Glutamatergic neuron (in vitro differentiated cells): ENCODE measurements around the gene GATA2. TPM values are rescaled to one million over a fixed set of nuclear protein-coding genes. Genes with fewer than 3 reads are reported as not detected.
A peak's percentile ranks its signal among the peaks of the same experiment; 100 is the strongest.

Experiments
- DNase-seq: peaks from one replicate; pipeline ENCODE4 v3.0.0; 2022
- H3K27ac Mint-ChIP-seq: one replicate; pipeline ENCODE4 v1.8.0; 2020; ENCODE audit warnings: mild to moderate bottlenecking, mixed read lengths, inconsistent platforms; ENCODE audit not compliant: unreplicated experiment
- H3K27me3 Mint-ChIP-seq: one replicate; pipeline ENCODE4 v1.8.0; 2020; ENCODE audit warnings: mild to moderate bottlenecking, moderate library complexity, mixed read lengths, inconsistent platforms; ENCODE audit not compliant: unreplicated experiment
- H3K36me3 Mint-ChIP-seq: one replicate; pipeline ENCODE4 v1.8.0; 2020; ENCODE audit warnings: mild to moderate bottlenecking, mixed read lengths, inconsistent platforms; ENCODE audit not compliant: unreplicated experiment
- H3K4me1 Mint-ChIP-seq: one replicate; pipeline ENCODE4 v1.8.0; 2020; ENCODE audit warnings: mild to moderate bottlenecking, low read depth, mixed read lengths, inconsistent platforms; ENCODE audit not compliant: unreplicated experiment
- H3K4me3 Mint-ChIP-seq: one replicate; pipeline ENCODE4 v1.8.0; 2020; ENCODE audit warnings: mild to moderate bottlenecking, mixed read lengths, inconsistent platforms; ENCODE audit not compliant: unreplicated experiment
- H3K9me3 Mint-ChIP-seq: one replicate; pipeline ENCODE4 v1.8.0; 2020; ENCODE audit warnings: mild to moderate bottlenecking, moderate library complexity, mixed read lengths, inconsistent platforms; ENCODE audit not compliant: unreplicated experiment
- total RNA-seq: library from RNA; stranded (reverse); fragmentation: NEBNext Ultra II Directional; extraction: Animal tissue kit (Norgen Biotek cat#: 25700); gene quantifications from one replicate; pipeline ENCODE4 v1.2.1, GENCODE V29; 2021; ENCODE audit not compliant: unreplicated experiment
- TF ChIP-seq, protein P1 (sequence below): fragments of 200-600 bp; sonication (generic); IDR thresholded peaks from one replicate; pipeline ENCODE4 v1.5.0; 2021; ENCODE audit not compliant: partially characterized antibody, unreplicated experiment

Gene GATA2
- total RNA-seq, 1 donor from 2014 or later: 3.6 TPM

- Mint-ChIP-seq H3K27me3 (peaks cover 29% of the 10 kb centered on the region), H3K27ac (no peak overlapping the region), H3K4me3 (peak overlapping the region; percentile 38), H3K36me3 (peaks cover 5% of the 10 kb centered on the region), H3K9me3 (peaks cover 15% of the 10 kb centered on the region), H3K4me1 (peaks cover 8% of the 10 kb centered on the region)
- TF ChIP-seq, protein P1, sequence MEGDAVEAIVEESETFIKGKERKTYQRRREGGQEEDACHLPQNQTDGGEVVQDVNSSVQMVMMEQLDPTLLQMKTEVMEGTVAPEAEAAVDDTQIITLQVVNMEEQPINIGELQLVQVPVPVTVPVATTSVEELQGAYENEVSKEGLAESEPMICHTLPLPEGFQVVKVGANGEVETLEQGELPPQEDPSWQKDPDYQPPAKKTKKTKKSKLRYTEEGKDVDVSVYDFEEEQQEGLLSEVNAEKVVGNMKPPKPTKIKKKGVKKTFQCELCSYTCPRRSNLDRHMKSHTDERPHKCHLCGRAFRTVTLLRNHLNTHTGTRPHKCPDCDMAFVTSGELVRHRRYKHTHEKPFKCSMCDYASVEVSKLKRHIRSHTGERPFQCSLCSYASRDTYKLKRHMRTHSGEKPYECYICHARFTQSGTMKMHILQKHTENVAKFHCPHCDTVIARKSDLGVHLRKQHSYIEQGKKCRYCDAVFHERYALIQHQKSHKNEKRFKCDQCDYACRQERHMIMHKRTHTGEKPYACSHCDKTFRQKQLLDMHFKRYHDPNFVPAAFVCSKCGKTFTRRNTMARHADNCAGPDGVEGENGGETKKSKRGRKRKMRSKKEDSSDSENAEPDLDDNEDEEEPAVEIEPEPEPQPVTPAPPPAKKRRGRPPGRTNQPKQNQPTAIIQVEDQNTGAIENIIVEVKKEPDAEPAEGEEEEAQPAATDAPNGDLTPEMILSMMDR: no peak
- peak; percentile 29 for DNase-seq
These were observed 895 bp downstream of the GATA2 start for GRCh38 chr3:128491941-128492670.

- Mint-ChIP-seq H3K4me1 (peaks cover 8% of the 10 kb centered on the region), H3K4me3 (no peak overlapping the region), H3K36me3 (peaks cover 5% of the 10 kb centered on the region), H3K9me3 (peaks cover 15% of the 10 kb centered on the region), H3K27ac (no peak overlapping the region), H3K27me3 (peaks cover 29% of the 10 kb centered on the region)
- DNase-seq: no peak
- TF ChIP-seq, protein P1: no peak
These were observed 1.4 kb downstream of the GATA2 start for GRCh38 chr3:128491691-128491940.

DNA sequence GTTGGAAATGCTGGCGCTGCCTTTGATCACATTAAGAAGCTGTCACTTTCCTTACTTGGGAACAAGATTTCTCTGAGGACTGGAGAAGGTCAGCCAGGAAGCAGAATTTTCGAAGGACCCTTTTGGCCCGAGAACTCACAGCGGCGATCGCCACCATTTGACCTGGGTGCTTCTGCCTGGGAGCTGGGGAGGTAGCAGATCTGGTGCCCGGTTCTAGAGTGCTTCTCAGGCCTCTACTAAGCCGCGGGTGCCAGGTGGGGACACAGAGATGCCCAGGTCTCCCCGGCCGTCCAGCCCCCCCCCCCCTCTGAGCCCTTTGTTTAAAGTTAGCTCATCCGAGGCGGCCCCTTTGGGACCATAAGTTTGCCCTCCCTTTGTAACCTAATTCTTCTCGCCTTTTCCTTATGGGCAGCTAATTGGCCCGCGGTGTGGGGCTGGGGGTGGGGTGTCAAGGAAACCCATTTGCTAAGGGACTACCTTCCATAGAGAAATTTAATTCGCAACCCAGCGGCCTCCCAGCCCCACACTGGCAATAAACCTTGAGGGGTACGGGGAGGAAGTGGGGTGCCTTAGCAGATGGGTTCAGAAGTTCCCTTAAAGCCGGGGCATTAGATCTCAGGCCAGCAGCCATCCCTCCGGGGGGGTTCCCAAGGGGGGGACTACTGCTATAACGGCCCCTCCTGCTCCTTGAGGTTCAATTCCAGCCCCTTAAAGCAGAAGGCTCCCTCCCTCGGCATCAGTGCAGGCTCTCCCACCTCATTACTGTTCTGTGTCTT, 1.9 kb downstream of the GATA2 start:
- peaks cover 5% of the 10 kb centered on the region for H3K36me3 Mint-ChIP-seq

DNA sequence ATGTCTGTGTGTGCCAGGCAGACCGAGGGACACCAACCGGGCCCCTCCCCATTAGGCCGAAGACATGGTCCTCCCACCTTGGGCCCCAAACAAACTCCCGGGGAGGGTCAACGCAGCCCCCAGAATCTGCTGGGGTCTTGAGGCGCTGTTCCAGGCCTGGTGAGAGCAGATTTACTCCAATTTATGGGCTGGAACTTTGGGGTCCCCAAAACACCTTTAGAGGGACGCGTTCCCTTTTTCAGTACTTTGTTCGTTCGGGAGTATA, 2.4 kb downstream of the GATA2 start:
- TF ChIP-seq, protein P1: no peak
- Mint-ChIP-seq H3K27me3 (peaks cover 28% of the 10 kb centered on the region), H3K9me3 (peaks cover 15% of the 10 kb centered on the region), H3K36me3 (peaks cover 5% of the 10 kb centered on the region), H3K27ac (no peak overlapping the region), H3K4me1 (peaks cover 9% of the 10 kb centered on the region), H3K4me3 (no peak overlapping the region)
- no peak for DNase-seq

More for the DNA sequence above, 1.9 kb downstream of the GATA2 start:
- no peak overlapping the region for H3K27ac Mint-ChIP-seq
- no peak overlapping the region for H3K4me3 Mint-ChIP-seq
- TF ChIP-seq, protein P1: no peak
- H3K4me1 Mint-ChIP-seq: peaks cover 11% of the 10 kb centered on the region
- H3K9me3 Mint-ChIP-seq: peaks cover 18% of the 10 kb centered on the region
- no peak for DNase-seq
- H3K27me3 Mint-ChIP-seq: peaks cover 31% of the 10 kb centered on the region
